Keratinocyte (primary cell): ENCODE data around the gene XYLB.

Experiments
- EZH2 ChIP-seq: IDR thresholded peaks from one replicate; pipeline ENCODE4 v1.6.1; 2012; ENCODE audit warnings: inconsistent platforms, mild to moderate bottlenecking, low read length, moderate library complexity
- TF ChIP-seq, protein P1 (sequence below), 3 experiments: IDR thresholded peaks in 1 of 3; conservative IDR thresholded peaks in 1 of 3; optimal IDR thresholded peaks in 1 of 3; 2 replicates in 2 of 3; 3 replicates in 1 of 3; pipeline versions ENCODE3 to v1.5.1; 2011; ENCODE audit warnings: low read length in 3 of 3, mild to moderate bottlenecking in 3 of 3, moderate library complexity in 2 of 3, control low read depth in 1 of 3, inconsistent platforms in 1 of 3; ENCODE audit not compliant: insufficient read depth in 2 of 3; ENCODE audit errors: extremely low read depth in 1 of 3

DNA sequence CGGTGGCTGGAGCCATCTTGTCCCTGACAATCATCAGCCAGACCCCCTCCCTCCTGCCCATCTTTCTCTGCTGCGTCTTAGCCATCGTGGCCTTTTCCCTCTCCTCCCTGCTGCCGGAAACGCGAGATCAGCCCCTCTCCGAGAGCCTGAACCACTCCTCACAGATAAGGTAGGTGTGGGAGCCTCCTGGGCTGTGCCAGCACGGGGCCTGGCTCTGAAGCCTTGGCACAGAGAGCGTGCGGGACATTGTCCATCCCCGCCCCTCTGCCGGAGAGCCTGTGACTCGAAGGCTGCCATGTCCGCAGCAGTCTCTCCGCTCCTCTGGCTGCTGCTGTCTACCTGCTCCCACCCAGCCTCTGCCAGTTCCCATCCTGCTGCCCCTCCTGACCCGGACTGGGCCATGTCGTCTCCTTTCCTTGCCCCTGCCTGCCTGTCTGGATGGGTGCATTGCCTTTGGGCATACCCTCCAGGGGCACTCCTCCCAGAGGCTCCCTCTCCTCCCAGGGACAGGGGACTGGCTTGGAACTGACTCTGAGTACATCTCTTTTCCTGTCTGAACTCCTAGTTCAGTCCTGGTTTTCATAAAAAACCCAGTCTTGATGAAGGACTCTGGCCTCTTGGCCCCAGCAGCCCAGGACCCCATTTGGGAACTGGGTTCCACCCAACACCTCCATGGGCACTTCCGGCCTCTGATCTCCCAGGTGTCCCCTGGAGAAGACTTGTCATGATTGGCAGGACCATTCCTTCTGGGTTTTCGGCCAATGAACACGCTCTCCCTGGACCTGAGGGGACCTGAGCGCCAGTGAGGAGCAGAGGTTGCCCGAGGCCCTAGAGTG, 30.0 kb upstream of the XYLB start:
- TF ChIP-seq, protein P1, sequence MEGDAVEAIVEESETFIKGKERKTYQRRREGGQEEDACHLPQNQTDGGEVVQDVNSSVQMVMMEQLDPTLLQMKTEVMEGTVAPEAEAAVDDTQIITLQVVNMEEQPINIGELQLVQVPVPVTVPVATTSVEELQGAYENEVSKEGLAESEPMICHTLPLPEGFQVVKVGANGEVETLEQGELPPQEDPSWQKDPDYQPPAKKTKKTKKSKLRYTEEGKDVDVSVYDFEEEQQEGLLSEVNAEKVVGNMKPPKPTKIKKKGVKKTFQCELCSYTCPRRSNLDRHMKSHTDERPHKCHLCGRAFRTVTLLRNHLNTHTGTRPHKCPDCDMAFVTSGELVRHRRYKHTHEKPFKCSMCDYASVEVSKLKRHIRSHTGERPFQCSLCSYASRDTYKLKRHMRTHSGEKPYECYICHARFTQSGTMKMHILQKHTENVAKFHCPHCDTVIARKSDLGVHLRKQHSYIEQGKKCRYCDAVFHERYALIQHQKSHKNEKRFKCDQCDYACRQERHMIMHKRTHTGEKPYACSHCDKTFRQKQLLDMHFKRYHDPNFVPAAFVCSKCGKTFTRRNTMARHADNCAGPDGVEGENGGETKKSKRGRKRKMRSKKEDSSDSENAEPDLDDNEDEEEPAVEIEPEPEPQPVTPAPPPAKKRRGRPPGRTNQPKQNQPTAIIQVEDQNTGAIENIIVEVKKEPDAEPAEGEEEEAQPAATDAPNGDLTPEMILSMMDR (optimal IDR thresholded peaks at IDR 0.05 in 1 of 3, IDR thresholded peaks at IDR 0.05 in 1 of 3, conservative IDR thresholded peaks at IDR 0.05 in 1 of 3; ENCODE audit: extremely low read depth in 1 of 3, insufficient read depth in 2 of 3, low read length in 3 of 3): no peak
- TF ChIP-seq EZH2: no peak
